GM18505 (cell line): ENCODE results near the gene NRXN3.

Experiments
- ATAC-seq: cut with Tn5 transposase; IDR thresholded peaks from one replicate; pipeline ENCODE4 v1.9.1; 2021; ENCODE audit not compliant: unreplicated experiment
- POLR2A ChIP-seq: IDR thresholded peaks from 4 replicates; pipeline ENCODE4 v1.6.1; 2011; ENCODE audit warnings: borderline replicate concordance; ENCODE audit not compliant: insufficient read depth, insufficient read length; ENCODE audit errors: extremely low read depth

Gene NRXN3

DNA sequence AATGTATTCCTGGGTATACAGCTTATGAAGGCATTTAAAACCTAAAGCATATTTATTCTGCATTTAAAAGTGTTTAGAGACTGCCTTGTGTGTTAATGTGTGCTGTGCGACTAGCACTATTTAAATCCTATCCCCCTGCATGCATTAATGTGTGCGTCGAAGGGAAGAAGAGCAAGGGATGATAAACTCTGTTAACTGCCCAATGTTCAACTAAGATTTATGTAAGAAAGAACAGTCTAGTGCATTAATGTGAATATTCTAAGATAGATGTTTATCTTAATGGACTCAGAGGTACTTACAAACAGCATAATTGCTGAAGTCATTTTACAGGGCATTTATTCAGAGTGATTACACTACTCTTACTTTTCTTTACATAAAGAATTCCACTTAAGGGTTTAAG, 1616.3 kb downstream of the NRXN3 start:
- ATAC-seq: no peak
- no peak for TF ChIP-seq POLR2A

DNA sequence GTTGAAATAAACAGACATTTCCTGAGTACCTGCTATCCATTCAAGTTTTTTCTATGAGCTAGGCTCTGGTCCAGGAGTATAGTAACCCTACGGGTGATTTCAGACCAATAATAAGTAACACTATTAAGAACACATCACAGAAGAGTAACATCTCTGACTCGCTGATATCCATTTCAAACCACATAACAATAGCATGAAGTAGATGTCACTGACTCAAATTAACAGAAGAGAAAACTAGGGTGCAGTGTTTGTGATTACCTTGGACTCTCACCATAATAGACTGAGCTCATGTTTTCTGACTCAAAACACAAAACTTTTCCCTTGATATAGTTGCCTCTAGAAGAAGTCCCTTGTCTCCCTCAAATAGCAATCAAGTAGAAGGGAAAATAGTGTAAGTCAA, 1618.2 kb downstream of the NRXN3 start:
- TF ChIP-seq POLR2A: no peak
- ATAC-seq: no peak

DNA sequence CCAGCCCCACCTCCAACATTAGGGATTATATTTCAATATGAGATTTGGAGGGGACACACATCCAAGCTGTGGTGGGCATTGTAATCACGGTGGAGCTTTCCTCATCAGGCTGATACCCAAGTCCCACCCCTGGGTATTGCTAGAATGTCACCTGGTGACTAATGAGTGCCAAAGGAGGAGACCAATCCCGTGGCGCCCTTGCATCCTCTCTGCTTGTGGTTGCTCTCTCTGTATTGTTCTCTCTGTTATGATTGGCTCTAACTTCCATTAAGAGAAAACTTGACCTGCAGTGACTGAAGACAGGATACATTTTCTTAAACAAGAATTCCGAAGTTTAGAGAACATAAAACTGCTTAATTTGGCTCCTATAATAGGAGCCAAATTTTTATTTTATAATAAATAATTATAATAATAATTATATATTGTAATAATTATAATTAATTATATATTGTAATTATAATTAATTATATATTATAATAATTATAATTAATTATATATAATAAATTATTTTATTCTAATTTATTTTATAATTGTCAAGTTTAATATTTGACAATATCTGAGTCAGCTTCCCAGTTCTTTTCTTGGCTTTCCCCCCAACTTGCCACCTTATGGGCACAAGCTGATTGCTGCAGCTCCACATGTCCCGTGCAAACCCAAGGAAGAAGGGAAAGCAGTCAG, 1621.0 kb downstream of the NRXN3 start:
- no peak for TF ChIP-seq POLR2A
- ATAC-seq: no peak

DNA sequence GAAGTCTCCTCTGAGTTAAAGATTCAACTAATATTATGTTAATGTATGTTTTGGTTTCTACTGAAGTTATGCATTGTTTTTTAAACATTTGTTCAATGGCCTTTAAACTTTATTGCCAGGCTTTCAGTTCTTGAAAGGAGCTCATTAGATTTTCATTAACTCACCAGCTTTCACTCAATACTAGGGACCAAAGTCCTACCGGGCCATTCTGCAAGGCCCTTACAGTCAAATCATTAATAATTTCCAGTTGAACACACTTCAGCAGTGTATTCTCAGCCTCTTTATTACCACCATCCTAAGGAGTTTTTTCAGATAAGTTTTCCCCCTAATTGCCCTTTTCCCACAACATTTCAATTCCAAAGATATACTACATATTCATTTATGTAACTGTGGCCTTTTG, 1631.9 kb downstream of the NRXN3 start:
- TF ChIP-seq POLR2A: no peak
- no peak for ATAC-seq

DNA sequence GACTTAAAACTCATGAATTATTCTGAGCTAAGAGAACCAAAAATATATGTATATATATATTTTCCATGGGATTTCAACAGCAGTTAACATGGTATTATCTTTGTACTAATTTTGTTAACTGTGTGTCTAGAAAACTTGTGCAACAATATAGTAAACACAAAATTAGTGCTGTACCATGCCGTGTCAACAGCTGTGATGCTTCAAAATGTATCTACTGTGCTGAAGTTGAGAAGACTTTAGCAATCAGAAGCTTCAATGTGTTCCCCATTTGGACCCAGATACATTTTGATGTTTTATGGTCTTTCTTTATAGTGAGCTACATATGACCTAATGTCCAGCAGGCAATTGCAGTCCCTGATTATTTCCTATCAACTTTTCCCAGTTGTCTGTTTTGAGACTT, 1635.5 kb downstream of the NRXN3 start:
- no peak for ATAC-seq
- TF ChIP-seq POLR2A: no peak

DNA sequence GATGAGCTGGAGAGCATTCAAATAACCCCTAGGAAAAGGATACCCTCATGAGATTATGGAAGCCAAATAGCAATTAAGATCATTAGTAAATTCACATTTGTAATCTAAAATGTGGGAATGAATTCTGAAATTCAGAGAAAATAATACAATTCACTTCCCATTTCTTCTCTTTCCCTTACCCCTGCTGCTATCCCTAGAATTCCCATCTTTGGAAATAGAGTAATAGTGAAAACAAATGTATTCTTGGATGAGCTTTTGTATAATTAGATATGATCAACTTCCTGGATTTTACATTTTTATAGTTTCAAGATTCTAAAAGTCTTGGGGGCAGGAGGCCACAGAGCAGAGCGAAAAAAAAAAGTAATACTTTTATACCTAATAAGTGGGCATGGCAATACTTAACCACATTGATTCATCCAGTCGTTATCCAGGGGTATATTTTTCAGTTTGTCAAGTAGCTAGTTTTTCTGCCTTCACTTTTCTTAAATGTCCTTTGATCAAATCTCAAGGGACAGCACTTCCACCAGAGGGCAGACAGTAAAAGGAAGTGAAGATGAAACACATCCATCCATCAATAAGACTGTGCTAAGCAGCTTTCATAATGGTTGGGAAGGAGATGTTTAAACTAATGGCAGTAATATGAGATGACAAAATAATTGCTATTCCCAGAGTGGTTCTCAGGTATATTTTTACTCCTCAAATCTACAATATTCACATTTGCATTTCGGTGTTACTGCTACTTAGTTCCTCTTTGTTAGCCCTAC, 1639.9 kb downstream of the NRXN3 start:
- ATAC-seq: no peak
- no peak for TF ChIP-seq POLR2A

DNA sequence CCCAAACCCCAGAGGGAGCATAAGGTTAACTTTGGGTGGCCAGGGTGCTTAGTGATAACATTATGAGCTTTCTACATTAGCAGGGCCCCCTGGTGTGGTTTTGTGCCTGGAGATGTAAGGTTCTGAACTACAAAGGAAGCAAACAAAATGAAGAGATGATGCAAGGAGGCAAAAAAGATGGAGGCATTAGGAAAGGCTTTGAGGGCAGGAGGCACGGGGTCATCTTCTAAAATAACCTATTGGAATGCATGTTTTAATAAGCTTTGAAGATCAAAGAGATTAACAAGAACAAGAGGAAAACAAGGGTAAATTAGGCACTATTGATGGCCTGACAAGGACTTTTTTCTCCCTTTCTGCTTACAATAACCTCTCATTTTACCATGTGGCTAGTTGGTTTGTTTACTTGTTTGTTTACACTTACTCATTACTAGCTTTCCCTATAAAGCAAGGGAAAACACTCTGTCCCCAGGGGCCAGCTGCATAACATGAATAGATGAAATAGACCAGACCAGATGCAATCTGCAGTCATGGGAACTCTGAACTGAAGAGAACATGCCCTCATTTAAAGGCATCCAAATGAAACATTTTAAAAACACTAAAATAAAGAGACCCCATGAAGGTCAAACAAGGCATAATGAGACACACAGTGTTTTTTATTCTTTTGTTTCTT, 1650.8 kb downstream of the NRXN3 start:
- TF ChIP-seq POLR2A: no peak
- ATAC-seq: no peak

DNA sequence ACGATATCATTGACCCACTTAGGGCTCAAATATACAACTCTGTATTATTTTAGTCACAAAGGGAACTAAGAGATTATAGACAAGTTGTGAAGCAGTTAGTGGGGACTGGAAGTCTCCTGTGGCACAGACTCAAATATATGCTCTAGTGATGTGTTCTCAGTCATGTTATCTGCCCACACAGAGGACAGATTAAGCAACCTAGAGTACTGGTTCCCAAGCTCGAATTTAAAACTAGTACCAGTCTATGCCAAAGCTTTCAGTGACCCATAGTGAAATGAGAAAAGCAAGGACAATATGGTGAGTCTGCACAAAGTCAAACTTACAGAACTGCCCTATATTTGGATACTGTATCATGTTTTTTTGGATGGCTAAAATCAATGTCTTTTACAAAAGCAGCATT, 1651.9 kb downstream of the NRXN3 start:
- TF ChIP-seq POLR2A: no peak
- ATAC-seq: no peak

DNA sequence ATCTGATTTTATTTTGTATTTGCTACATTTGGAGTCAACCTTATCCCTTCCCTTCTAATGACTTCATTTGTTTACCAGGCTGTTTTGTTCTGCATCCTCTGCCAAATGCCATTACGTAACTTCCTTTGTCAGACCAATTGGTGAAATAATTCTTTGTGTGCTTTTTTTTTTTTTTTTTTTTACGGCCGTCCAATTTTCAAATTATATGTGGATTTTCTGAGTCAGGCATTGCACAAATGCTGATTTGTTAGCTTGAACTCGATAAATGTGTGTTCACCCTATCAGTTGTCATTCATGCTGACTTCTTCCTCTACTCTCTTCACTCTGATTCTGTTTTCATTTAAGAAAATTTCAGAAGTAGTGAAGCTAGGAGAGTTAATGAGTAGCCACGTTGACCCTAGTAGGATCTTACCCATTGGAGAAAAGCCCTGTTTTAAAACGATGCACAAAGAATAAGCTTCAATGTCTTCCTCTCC, 1654.9 kb downstream of the NRXN3 start:
- no peak for ATAC-seq
- TF ChIP-seq POLR2A: no peak

DNA sequence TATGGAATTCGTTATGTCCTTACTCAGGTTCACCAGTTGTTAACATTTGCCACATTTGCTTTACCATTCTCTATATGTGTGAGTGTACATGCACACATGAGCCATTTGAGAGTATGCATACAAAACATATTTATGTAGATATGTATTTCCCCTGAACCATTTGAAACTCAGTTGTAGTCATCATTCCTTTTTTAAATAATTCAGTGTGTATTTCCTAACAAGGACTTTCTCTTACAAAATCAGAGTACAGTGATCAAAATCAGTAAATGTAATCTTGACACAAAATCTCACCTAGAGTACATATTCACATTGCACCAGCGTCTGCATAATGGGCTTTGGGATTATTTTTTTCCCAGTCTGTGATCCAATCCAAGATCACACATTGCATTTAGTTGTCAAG, 1656.2 kb downstream of the NRXN3 start:
- ATAC-seq: no peak
- no peak for TF ChIP-seq POLR2A

DNA sequence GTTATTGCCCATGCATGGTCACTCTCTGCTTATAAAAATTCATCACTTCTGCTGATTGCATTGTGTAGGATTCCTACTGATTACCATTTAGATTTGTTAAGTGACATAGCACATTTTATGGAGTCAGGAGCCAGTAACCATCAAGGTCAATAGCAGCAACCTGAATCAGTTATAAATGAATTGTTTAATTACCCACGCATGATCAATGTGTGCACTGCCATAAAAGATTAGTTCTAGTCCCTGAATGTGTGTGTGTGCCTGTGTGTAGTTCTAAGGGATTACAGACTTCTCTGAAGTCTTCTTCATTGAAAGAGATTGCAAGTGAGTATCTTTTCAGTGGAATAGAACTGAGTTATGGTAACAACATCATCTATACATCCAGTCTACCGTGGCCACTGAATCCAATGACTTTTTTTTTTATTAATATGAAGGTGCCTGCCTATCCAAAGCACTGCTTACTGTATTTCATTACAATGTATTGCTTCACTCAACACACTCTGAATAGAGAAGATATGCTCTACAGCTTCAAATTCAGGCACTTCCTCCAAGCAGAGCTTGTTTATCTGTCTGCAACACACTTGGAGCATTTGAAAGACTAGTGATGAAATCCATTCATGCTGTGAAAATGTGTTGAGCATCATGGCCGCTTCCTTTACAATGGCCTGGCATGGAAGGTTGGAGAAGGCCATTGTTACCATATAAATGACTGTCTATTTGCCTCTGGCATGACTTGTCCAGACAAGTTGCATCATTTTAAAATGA, 1659.4 kb downstream of the NRXN3 start:
- TF ChIP-seq POLR2A: no peak
- no peak for ATAC-seq

DNA sequence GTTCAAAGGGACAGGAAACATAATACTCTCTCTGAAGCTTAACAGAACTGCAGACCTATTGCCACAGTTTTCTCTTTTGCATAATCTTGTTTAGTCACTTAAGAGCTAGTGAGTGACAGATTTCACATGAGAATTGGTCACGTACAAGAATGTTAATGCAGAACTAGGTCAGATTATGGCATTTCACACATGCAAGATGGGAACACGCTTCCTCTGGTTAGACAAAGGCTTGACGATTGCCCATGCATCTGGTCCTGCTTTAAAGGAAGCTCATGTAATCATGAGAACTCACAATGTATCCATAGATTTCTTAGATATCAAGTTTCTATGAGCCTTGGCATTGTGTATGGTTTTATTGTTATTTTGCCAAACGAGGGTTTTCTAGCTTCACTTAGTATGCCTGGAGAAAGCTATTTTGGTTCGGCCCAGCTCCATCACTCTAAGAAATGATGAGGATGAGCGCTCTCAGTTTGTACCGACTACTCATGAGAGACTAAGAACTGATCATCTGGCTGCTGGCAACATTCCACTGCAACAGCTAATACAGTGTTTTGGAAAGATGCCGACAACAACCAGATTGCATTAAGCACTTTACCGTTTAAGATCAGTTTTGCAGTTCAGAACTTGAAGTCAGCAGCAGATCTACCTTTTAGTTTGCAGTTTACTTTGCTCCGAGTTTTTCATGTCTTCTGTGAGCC, 1661.2 kb downstream of the NRXN3 start:
- no peak for ATAC-seq
- no peak for TF ChIP-seq POLR2A

DNA sequence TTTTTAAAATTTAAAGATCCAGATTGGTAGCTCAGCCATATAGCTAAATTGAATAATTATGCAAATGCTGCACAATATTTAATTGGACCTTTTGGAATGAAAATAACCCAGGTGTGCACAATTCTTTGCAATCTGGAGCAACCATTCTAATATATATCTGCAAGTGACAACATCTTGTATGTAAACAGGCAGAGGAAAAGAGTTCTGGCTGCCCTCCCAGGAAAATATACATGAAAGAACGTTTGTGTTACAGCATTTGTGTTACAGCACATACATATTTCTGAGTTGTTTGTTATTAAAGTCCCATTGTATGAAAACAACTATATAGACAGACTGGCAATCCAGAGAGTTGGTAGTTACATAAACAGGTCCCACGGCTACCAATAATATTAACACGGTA, 1663.6 kb downstream of the NRXN3 start:
- ATAC-seq: no peak
- TF ChIP-seq POLR2A: no peak

DNA sequence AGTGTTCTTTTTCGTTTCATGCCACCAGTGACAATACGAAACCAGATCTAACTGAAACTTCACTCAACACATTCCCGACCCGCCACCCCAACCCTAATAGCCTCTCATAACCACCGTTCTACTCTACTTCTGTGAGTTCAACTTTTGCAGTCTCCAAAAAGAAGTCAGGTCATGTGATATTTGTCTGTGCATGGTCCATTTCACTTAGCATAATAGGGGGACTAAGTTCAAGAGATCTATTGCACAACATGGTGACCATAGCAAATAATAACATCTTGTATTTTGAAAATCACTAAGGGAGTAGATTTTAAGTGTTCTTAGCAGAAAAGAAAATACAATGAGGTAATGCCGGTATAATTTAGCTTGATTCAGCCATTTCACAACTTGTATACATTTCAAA, 1664.7 kb downstream of the NRXN3 start:
- TF ChIP-seq POLR2A: no peak
- no peak for ATAC-seq

DNA sequence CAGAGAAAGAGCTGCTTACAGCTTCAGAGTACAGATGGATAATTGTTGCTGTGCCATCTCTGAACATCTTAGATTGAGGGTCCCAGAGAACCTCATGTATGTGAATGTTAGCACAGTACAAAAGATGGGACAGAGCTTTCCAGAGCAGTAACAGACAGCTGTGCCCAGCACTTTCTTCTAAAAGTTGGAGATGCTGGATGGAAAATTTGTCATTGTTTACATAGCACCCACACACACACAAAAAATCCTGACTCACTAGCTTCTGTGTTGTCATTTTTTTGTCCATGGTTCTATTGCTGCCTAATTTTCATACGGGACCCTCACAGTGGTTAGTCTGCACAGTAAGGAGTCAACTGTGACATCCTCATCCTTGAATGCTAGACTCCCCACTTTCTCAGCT, 1666.4 kb downstream of the NRXN3 start:
- ATAC-seq: no peak
- no peak for TF ChIP-seq POLR2A
